ENCODE results near the gene BACH2.

DNA sequence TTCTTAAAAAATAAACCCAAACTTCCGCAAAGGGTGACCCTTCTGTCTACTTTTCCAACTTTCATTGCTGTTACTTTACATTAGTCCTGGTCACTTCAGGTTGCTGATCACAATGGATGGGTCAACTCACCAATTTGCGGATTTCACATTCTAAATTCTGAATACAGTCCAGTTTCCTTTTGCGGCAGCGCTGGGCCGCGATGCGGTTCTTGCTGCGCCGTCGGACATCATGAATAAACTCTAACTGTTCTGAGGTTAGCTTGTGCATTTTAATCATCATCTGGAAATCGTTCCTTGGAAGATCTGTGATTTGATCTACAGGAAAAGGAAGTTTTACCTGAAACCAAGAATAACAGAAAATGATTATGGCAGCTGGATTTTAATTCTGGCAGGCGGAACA, 358.6 kb downstream of the BACH2 start:
- TF ChIP-seq, protein P1, sequence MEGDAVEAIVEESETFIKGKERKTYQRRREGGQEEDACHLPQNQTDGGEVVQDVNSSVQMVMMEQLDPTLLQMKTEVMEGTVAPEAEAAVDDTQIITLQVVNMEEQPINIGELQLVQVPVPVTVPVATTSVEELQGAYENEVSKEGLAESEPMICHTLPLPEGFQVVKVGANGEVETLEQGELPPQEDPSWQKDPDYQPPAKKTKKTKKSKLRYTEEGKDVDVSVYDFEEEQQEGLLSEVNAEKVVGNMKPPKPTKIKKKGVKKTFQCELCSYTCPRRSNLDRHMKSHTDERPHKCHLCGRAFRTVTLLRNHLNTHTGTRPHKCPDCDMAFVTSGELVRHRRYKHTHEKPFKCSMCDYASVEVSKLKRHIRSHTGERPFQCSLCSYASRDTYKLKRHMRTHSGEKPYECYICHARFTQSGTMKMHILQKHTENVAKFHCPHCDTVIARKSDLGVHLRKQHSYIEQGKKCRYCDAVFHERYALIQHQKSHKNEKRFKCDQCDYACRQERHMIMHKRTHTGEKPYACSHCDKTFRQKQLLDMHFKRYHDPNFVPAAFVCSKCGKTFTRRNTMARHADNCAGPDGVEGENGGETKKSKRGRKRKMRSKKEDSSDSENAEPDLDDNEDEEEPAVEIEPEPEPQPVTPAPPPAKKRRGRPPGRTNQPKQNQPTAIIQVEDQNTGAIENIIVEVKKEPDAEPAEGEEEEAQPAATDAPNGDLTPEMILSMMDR (optimal IDR thresholded peaks at IDR 0.05 in 1 of 3, IDR thresholded peaks at IDR 0.05 in 1 of 3, conservative IDR thresholded peaks at IDR 0.05 in 1 of 3; ENCODE audit: extremely low read depth in 1 of 3, insufficient read depth in 2 of 3, low read length in 3 of 3): no peak
- TF ChIP-seq EZH2 (IDR thresholded peaks at IDR 0.05; ENCODE audit: low read length): no peak

Measured in keratinocyte (primary cell).